GM18507 (cell line): ENCODE results near the gene ARHGAP6.
A peak's percentile ranks its signal among the peaks of the same experiment; 100 is the strongest.

Experiments used
- DNase-seq: peaks from one replicate; pipeline ENCODE4 v3.0.0; 2011; ENCODE audit warnings: low read depth; ENCODE audit not compliant: insufficient read length; ENCODE audit errors: extremely low spot score
- FAIRE-seq: peaks from 2 replicates; lab custom pipeline; 2011; peaks lifted over from hg19 to GRCh38; lab: Jason Lieb, UNC

Gene ARHGAP6

GRCh38 chrX:11111947-11112346, 553.8 kb downstream of the ARHGAP6 start:
- FAIRE-seq (peak; percentile 42), DNase-seq (no peak)

GRCh38 chrX:11111037-11111851, 554.5 kb downstream of the ARHGAP6 start, which contains the start of gene HCCS:
Gene HCCS, plus strand, starts transcription at chrX:11111332. Its CDS starts 729 bp downstream, at chrX:11112061.
- peak; percentile 49 for DNase-seq
- peak; percentile 95 for FAIRE-seq

DNA sequence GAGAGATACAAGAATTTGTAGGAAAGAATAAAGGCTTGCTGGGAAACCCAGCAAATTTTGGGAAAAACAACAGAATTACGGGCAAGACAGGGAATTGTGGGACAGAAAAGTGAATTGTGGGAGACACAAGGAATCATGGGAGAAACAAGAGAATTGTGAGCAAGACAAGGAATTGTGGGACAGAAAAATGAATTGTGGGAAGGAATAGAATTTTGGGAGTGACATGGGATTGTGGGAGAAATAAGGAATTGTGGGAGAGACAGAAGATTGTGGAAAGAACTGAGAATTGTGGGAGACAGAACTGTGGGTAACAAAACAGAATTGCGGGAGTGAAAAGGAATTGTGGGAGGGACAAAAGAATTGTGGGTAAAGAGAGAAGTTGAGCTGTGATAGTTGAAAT, 555.8 kb downstream of the ARHGAP6 start:
- FAIRE-seq (no peak), DNase-seq (no peak)

DNA sequence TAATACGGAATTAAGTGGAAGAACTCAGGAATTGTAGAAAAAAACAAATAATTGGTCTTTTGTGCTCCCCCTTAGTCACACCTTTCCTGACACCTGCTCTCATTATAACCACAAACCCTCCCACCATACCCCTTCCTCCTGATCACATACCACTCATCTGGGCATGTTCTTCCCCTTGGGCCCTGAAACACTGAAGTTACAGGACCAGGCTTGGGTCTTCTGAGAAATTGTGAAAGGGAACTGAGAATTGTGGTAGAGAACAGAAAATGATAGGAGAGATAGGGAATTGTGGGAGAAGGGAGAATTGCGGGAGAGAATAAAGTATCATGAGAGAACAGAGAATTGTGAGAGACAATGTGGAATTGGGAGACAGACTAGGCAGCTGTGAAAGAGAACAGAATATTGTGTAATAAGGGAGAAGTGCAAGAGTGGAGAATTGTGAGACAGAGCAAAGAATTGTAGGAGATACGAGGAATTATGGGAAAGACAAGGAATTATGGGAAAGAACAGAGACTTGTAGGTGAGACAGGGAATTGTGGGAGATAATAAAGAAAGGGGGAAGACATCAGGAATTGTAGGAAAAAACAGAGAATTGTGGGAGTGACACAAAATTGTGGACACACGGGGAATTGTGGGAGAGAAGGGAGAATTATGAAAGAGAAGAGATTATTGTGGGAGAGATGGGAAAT, 557.3 kb downstream of the ARHGAP6 start:
- DNase-seq = no peak
- peak; percentile 64 for FAIRE-seq

DNA sequence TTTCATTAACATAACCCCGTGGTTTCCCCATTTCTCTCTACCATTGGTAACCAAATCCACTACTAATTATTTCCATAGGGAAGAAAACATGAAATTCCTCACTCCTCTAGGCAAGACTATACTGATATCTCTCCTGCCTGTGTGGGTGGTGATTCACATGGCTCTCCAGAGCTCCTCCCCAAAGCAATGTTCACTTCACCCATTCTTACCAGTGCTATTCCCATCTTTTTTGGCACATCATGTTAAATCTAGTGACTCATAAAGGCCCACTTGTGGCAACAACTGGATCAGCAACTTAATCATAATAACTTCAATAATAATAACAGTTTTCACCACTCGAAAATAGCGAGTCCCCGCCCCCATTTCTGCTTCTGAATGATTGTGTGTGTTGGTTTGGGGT, 560.6 kb downstream of the ARHGAP6 start:
- FAIRE-seq (no peak), DNase-seq (no peak)

- DNase-seq (no peak), FAIRE-seq (no peak)
These were observed 562.0 kb downstream of the ARHGAP6 start for GRCh38 chrX:11103751-11104150.

- DNase-seq = no peak
- FAIRE-seq = peak; percentile 73
These were observed 562.7 kb downstream of the ARHGAP6 start for GRCh38 chrX:11103006-11103405.

DNA sequence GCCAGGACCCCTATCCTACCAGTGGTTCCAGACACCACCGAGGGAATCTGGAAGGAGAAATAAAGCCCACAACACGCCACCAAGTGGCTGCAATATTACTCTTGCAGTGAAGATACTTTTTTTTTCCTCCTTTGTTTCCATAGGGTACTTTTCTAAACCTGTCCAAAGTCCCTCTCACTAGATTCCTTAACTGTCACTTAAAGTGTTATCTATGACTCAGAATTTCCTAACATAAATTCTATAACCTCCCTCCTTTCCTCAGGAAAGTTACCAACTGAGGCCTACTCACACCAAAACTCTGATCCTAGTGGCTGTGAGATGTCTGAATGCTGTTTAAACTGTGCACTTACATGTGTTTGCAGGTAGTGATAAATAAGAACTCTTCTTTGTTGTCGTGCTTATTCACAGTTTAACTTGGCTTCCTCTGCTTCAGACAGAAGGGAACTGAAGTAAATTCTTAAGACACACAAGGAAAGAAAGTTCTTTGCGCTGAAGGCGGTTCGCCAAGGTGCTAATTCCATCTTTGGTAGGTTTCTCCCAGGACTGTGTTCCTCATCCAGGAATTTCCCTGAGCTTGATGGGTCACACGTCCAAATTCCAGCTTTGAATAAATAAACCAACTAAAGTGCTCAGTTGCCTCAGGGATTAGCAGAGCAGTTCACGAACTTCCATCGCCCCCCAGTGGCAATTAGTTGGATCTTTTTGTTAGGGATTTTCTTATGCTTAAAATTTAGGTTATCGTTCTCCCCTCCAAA, 565.3 kb downstream of the ARHGAP6 start:
- no peak for DNase-seq
- FAIRE-seq = peak; percentile 36

DNA sequence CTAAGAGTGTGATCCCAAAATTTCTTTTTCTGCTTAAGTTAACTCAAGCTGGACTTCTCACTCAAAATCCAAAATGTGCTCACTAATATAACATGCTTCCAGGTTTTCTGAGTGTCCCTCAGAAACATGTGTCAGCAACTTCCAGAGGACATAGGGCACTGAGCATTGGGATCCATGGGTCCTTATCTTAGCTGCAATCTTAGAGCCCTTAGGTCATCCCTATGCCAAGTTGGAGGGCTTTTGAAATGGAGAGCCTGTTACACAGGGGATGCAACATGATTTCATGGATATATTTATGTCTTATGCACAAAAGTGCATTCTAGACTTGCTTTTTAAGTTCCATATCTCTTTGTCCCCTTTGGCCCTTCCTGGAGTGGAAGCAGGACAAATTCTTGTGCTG, 566.3 kb downstream of the ARHGAP6 start:
- DNase-seq = no peak
- FAIRE-seq = no peak

DNA sequence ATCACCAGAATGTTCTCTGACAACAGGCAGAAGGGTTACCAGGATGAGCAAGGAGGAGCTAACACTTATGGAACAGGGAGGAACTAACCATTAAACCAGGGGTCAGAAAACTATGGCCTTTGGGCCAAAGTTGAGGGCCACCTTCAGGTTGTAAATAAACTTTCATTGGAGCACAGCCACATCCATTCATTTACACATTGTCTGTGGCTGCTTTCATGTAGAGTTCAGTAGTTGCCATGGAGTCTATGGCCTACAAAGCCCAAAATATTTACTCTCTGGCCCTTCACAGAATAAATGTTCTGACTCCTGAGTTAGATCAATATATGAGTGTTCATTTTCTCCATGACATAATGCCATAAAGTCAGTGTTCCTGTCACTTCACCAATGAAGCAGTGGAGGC, 567.8 kb downstream of the ARHGAP6 start:
- DNase-seq (no peak), FAIRE-seq (no peak)

GRCh38 chrX:11089802-11090201, 575.9 kb downstream of the ARHGAP6 start:
- DNase-seq = no peak
- FAIRE-seq = no peak
